HCT116 (cell line): ENCODE results near the gene DRD4. TPM values are rescaled to one million over a fixed set of nuclear protein-coding genes. Genes with fewer than 3 reads are reported as not detected.

ENCODE experiments used
- ATAC-seq: fragments of 200-7000 bp; cut with Tn5 transposase; 2 replicates; pipeline ENCODE4 v1.9.1; 2020; ENCODE audit warnings: mild to moderate bottlenecking, moderate library complexity
- BruUV-seq: library from RNA; stranded (reverse); fragments of 400-500 nt; replicated peaks from 2 replicates; lab custom pipeline; 2021; lab: Mats Ljungman, UMichigan
- CTCF ChIA-PET: fragments of 300-600 bp; sonication (Branson Sonifier 250); formaldehyde crosslinking; loops from one replicate; lab custom pipeline; 2021; ENCODE audit warnings: antibody characterized with exemption; lab: Charles Lee
- POLR2A ChIA-PET: fragments of 300-600, 350-600 bp; sonication (Branson Sonifier 250); formaldehyde crosslinking; loops from one replicate; lab custom pipeline; 2021; ENCODE audit warnings: antibody characterized with exemption; lab: Charles Lee
- RAD21 ChIA-PET, 2 experiments: fragments of 300-600 bp; sonication (Branson Sonifier 250); formaldehyde crosslinking; loops; one replicate each; lab custom pipeline; 2023; ENCODE audit warnings: low total read pairs in 2 of 2; ENCODE audit not compliant: uncharacterized antibody in 2 of 2, unreplicated experiment in 2 of 2, low non-redundant PET in 1 of 2; lab: Charles Lee
- DNase-seq: peaks from one replicate; pipeline ENCODE4 v3.0.0-alpha.2; 2010; ENCODE audit warnings: low read depth, low spot score
- H2AFZ ChIP-seq: fragments of 200-600 bp; shearing (Covaris generic), sonication (generic); 2 replicates; pipeline ENCODE4 v1.6.1; 2017; ENCODE audit warnings: low read depth, mixed run types, mixed read lengths, antibody characterized with exemption, low read length; ENCODE audit not compliant: poor library complexity, severe bottlenecking
- H3K27ac ChIP-seq: 2 replicates; pipeline ENCODE4 v1.5.1; 2012; ENCODE audit warnings: low read depth, low read length
- H3K27me3 ChIP-seq: fragments of 200-600 bp; sonication (generic); 2 replicates; pipeline ENCODE4 v1.6.1; 2016; ENCODE audit warnings: mixed run types, low read length, mixed read lengths; ENCODE audit not compliant: insufficient read depth
- H3K36me3 ChIP-seq, 2 experiments: fragments of 200-500 bp in 1 of 2; fragments of 200-600 bp in 1 of 2; sonication (Bioruptor generic) in 1 of 2; sonication (generic) in 1 of 2; 2 replicates each; pipeline versions ENCODE4 v1.5.1 to v1.6.1; 2014 to 2016; ENCODE audit warnings: low read length in 2 of 2, inconsistent platforms in 1 of 2, mixed read lengths in 1 of 2, mixed run types in 1 of 2; ENCODE audit not compliant: insufficient read depth in 2 of 2, control insufficient read depth in 1 of 2
- H3K4me1 ChIP-seq, 2 experiments: fragments of 200-600 bp in 1 of 2; sonication (generic) in 1 of 2; 2 replicates each; pipeline versions ENCODE4 v1.5.1 to v1.6.1; 2012 to 2017; ENCODE audit warnings: low read length in 2 of 2, inconsistent platforms in 1 of 2, mild to moderate bottlenecking in 1 of 2, mixed read lengths in 1 of 2, mixed run types in 1 of 2, moderate library complexity in 1 of 2; ENCODE audit not compliant: insufficient read depth in 2 of 2, control insufficient read depth in 1 of 2
- H3K4me2 ChIP-seq: fragments of 200-600 bp; sonication (generic); 2 replicates; pipeline ENCODE4 v1.6.1; 2017; ENCODE audit warnings: mixed run types, low read length, mixed read lengths
- H3K4me3 ChIP-seq, 2 experiments: fragments of 200-600 bp in 1 of 2; sonication (generic) in 1 of 2; replicated peaks in 1 of 2; 2 replicates each; pipeline ENCODE4 v1.5.1; 2011 to 2016; ENCODE audit warnings: low read length in 2 of 2, control low read depth in 1 of 2, low read depth in 1 of 2, mild to moderate bottlenecking in 1 of 2, mixed read lengths in 1 of 2, mixed run types in 1 of 2
- H3K79me2 ChIP-seq: fragments of 200-600 bp; sonication (generic); 2 replicates; pipeline ENCODE4 v1.6.1; 2017; ENCODE audit warnings: mild to moderate bottlenecking, mixed run types, low read length, moderate library complexity, mixed read lengths; ENCODE audit not compliant: insufficient read depth
- H3K9ac ChIP-seq: fragments of 200-600 bp; sonication (generic); 2 replicates; pipeline ENCODE4 v1.6.1; 2016; ENCODE audit warnings: low read length, mixed read lengths
- H3K9me2 ChIP-seq: fragments of 200-600 bp; sonication (generic), shearing (Covaris generic); 2 replicates; pipeline ENCODE4 v1.6.1; 2017; ENCODE audit warnings: mixed run types, mild to moderate bottlenecking, moderate library complexity; ENCODE audit not compliant: insufficient read depth
- H3K9me3 ChIP-seq, 2 experiments: fragments of 200-500 bp in 1 of 2; fragments of 200-600 bp in 1 of 2; sonication (Bioruptor generic) in 1 of 2; sonication (generic) in 1 of 2; 2 replicates each; pipeline ENCODE4 v1.6.1; 2014 to 2017; ENCODE audit warnings: low read length in 2 of 2, mixed read lengths in 2 of 2, inconsistent platforms in 1 of 2, low read depth in 1 of 2, mild to moderate bottlenecking in 1 of 2, mixed run types in 1 of 2, moderate library complexity in 1 of 2; ENCODE audit not compliant: control insufficient read depth in 1 of 2, insufficient read depth in 1 of 2
- H4K20me1 ChIP-seq: fragments of 200-600 bp; sonication (generic), shearing (Covaris generic); 2 replicates; pipeline ENCODE4 v1.6.1; 2017; ENCODE audit warnings: mixed run types, mild to moderate bottlenecking, moderate library complexity; ENCODE audit not compliant: insufficient read depth
- CBX3 ChIP-seq: IDR thresholded peaks from 2 replicates; pipeline ENCODE4 v1.6.1; 2012; ENCODE audit warnings: low read depth
- CEBPB ChIP-seq: IDR thresholded peaks from 2 replicates; pipeline ENCODE4 v1.6.1; 2012; ENCODE audit warnings: low read depth
- ELF1 ChIP-seq: IDR thresholded peaks from 2 replicates; pipeline ENCODE4 v1.6.1; 2012; ENCODE audit warnings: low read depth, borderline replicate concordance
- EZH2 ChIP-seq: fragments of 200-600 bp; sonication (generic); IDR thresholded peaks from 2 replicates; pipeline ENCODE4 v1.6.1; 2017; ENCODE audit warnings: antibody characterized with exemption, mixed run types
- EZH2phosphoT487 ChIP-seq: fragments of 200-600 bp; IDR thresholded peaks from 2 replicates; pipeline ENCODE4 v1.6.1; 2018; ENCODE audit warnings: antibody characterized with exemption, borderline replicate concordance
- JUND ChIP-seq: IDR thresholded peaks from 2 replicates; pipeline ENCODE4 v1.6.1; 2012
- POLR2AphosphoS5 ChIP-seq: IDR thresholded peaks from 2 replicates; pipeline ENCODE4 v1.6.1; 2011; ENCODE audit warnings: mild to moderate bottlenecking, low read depth, low read length, moderate library complexity
- SIN3A ChIP-seq: IDR thresholded peaks from 2 replicates; pipeline ENCODE4 v1.6.1; 2012; ENCODE audit warnings: low read depth
- SRF ChIP-seq: IDR thresholded peaks from 2 replicates; pipeline ENCODE4 v1.6.1; 2012; ENCODE audit warnings: low read depth
- TCF7L2 ChIP-seq: IDR thresholded peaks from 2 replicates; pipeline ENCODE4 v1.7.0; 2011; ENCODE audit warnings: borderline replicate concordance, inconsistent platforms; ENCODE audit not compliant: insufficient read depth, insufficient read length; ENCODE audit errors: extremely low read depth
- YY1 ChIP-seq: IDR thresholded peaks from 2 replicates; pipeline ENCODE4 v1.6.1; 2011; ENCODE audit warnings: low read length, low read depth, moderate library complexity, mild to moderate bottlenecking; ENCODE audit not compliant: insufficient replicate concordance; ENCODE audit errors: extremely low read depth
- ZFX ChIP-seq: fragments of 450-650 bp; IDR thresholded peaks from 2 replicates; pipeline ENCODE4 v1.6.1; 2017
- intact Hi-C: fragments of 100-400 bp; cut with micrococcal nuclease; formaldehyde crosslinking; loops from 2 replicates; pipeline ENCODE4 v1.10.0; 2022
- total RNA-seq: library from RNA; stranded (reverse); gene quantifications from one replicate; pipeline ENCODE4 v1.2.1, GENCODE V29; 2021; ENCODE audit not compliant: unreplicated experiment
- TF ChIP-seq, protein P1 (sequence below): IDR thresholded peaks from 2 replicates; pipeline ENCODE4 v1.6.1; 2012
- TF ChIP-seq, protein P2 (sequence below): IDR thresholded peaks from 2 replicates; pipeline ENCODE4 v1.6.1; 2012; ENCODE audit warnings: low read depth
- TF ChIP-seq, protein P3 (sequence below): IDR thresholded peaks from 2 replicates; pipeline ENCODE4 v1.6.1; 2011; ENCODE audit warnings: mild to moderate bottlenecking, low read length, moderate library complexity; ENCODE audit not compliant: insufficient replicate concordance; ENCODE audit errors: extremely low read depth
- TF ChIP-seq, protein P4 (sequence below), 3 experiments: fragments of 200-600 bp in 1 of 3; sonication (generic) in 1 of 3; IDR thresholded peaks in 2 of 3; conservative IDR thresholded peaks in 1 of 3; 2 replicates each; pipeline ENCODE4 v1.5.1; 2012 to 2017; ENCODE audit warnings: low read depth in 2 of 3, low read length in 2 of 3, antibody characterized with exemption in 1 of 3, borderline replicate concordance in 1 of 3, control low read depth in 1 of 3, mild to moderate bottlenecking in 1 of 3, mixed read lengths in 1 of 3, mixed run types in 1 of 3, moderate library complexity in 1 of 3; ENCODE audit not compliant: insufficient read depth in 1 of 3

Gene DRD4
- total RNA-seq, 1 experiment from 2014 or later: 2.4 TPM

DNA sequence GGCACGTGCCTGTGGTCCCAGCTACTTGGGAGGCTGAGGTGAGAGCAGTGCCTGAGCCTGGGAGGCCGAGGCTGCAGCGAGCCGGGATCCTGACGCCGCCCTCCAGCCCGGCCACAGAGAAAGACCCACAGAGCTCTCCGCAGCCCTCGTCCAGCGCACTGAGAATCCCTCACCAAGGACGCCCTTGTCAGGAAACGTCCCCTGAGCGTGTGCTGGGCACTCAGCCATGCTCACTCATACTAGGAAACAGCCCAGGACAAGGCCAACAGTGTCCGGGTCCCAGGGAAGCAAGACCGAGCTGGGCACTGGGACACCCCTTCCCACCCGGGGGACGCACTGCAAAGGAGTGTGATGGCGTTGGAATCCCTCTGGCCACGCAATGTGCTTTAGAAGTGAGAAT is 43.4 kb downstream of the DRD4 start:
- no peaks in the 10 kb centered on the region for H3K79me2 ChIP-seq
- H3K9me3 ChIP-seq: no peaks in the 10 kb centered on the region
- CTCF ChIA-PET: no interaction called here
- TF ChIP-seq, protein P1, sequence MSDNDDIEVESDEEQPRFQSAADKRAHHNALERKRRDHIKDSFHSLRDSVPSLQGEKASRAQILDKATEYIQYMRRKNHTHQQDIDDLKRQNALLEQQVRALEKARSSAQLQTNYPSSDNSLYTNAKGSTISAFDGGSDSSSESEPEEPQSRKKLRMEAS: no peak
- no peak for TF ChIP-seq SRF
- TF ChIP-seq, protein P2, sequence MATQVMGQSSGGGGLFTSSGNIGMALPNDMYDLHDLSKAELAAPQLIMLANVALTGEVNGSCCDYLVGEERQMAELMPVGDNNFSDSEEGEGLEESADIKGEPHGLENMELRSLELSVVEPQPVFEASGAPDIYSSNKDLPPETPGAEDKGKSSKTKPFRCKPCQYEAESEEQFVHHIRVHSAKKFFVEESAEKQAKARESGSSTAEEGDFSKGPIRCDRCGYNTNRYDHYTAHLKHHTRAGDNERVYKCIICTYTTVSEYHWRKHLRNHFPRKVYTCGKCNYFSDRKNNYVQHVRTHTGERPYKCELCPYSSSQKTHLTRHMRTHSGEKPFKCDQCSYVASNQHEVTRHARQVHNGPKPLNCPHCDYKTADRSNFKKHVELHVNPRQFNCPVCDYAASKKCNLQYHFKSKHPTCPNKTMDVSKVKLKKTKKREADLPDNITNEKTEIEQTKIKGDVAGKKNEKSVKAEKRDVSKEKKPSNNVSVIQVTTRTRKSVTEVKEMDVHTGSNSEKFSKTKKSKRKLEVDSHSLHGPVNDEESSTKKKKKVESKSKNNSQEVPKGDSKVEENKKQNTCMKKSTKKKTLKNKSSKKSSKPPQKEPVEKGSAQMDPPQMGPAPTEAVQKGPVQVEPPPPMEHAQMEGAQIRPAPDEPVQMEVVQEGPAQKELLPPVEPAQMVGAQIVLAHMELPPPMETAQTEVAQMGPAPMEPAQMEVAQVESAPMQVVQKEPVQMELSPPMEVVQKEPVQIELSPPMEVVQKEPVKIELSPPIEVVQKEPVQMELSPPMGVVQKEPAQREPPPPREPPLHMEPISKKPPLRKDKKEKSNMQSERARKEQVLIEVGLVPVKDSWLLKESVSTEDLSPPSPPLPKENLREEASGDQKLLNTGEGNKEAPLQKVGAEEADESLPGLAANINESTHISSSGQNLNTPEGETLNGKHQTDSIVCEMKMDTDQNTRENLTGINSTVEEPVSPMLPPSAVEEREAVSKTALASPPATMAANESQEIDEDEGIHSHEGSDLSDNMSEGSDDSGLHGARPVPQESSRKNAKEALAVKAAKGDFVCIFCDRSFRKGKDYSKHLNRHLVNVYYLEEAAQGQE: no peak
- no peak for TF ChIP-seq YY1
- TF ChIP-seq, protein P3, sequence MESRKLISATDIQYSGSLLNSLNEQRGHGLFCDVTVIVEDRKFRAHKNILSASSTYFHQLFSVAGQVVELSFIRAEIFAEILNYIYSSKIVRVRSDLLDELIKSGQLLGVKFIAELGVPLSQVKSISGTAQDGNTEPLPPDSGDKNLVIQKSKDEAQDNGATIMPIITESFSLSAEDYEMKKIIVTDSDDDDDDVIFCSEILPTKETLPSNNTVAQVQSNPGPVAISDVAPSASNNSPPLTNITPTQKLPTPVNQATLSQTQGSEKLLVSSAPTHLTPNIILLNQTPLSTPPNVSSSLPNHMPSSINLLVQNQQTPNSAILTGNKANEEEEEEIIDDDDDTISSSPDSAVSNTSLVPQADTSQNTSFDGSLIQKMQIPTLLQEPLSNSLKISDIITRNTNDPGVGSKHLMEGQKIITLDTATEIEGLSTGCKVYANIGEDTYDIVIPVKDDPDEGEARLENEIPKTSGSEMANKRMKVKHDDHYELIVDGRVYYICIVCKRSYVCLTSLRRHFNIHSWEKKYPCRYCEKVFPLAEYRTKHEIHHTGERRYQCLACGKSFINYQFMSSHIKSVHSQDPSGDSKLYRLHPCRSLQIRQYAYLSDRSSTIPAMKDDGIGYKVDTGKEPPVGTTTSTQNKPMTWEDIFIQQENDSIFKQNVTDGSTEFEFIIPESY: no peak
- TF ChIP-seq ZFX: no peak
- no peak for TF ChIP-seq CBX3
- TF ChIP-seq EZH2: no peak
- no peak for TF ChIP-seq POLR2AphosphoS5
- no peak for TF ChIP-seq EZH2phosphoT487
- TF ChIP-seq SIN3A: no peak
- TF ChIP-seq CEBPB: no peak
- no peak for TF ChIP-seq ELF1
- no peak for TF ChIP-seq JUND
- no peak for TF ChIP-seq TCF7L2
- TF ChIP-seq, protein P4, sequence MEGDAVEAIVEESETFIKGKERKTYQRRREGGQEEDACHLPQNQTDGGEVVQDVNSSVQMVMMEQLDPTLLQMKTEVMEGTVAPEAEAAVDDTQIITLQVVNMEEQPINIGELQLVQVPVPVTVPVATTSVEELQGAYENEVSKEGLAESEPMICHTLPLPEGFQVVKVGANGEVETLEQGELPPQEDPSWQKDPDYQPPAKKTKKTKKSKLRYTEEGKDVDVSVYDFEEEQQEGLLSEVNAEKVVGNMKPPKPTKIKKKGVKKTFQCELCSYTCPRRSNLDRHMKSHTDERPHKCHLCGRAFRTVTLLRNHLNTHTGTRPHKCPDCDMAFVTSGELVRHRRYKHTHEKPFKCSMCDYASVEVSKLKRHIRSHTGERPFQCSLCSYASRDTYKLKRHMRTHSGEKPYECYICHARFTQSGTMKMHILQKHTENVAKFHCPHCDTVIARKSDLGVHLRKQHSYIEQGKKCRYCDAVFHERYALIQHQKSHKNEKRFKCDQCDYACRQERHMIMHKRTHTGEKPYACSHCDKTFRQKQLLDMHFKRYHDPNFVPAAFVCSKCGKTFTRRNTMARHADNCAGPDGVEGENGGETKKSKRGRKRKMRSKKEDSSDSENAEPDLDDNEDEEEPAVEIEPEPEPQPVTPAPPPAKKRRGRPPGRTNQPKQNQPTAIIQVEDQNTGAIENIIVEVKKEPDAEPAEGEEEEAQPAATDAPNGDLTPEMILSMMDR (IDR thresholded peaks at IDR 0.05 in 2 of 3, conservative IDR thresholded peaks at IDR 0.05 in 1 of 3; ENCODE audit: borderline replicate concordance in 1 of 3, insufficient read depth in 1 of 3, low read depth in 2 of 3, low read length in 2 of 3): no peak
- ATAC-seq (no peak), DNase-seq (no peak)
- intact Hi-C loops: no loop called here
- H2AFZ ChIP-seq: no peak overlapping the region
- H3K27ac ChIP-seq: no peak overlapping the region
- no peak overlapping the region for H3K4me2 ChIP-seq
- H3K36me3 ChIP-seq: peaks cover 6 to 22% of the 10 kb centered on the region in 2 experiments
- RAD21 ChIA-PET: no interaction called here
- no peak overlapping the region for H3K4me3 ChIP-seq
- H3K4me1 ChIP-seq: no peaks in the 10 kb centered on the region
- BruUV-seq: no TSS peak
- POLR2A ChIA-PET: no interaction called here
- H3K9me2 ChIP-seq: no peaks in the 10 kb centered on the region
- no peaks in the 10 kb centered on the region for H3K27me3 ChIP-seq
- H4K20me1 ChIP-seq: no peaks in the 10 kb centered on the region
- H3K9ac ChIP-seq: no peak overlapping the region
